ENCODE data around the gene FKTN. TPM values are rescaled to one million over a fixed set of nuclear protein-coding genes. Genes with fewer than 3 reads are reported as not detected.

FKTN gene
- total and polyA plus RNA-seq, 9 of the 15 experiments (the other 6 are each of a cell fraction or from before 2014, with no cell fraction given) = 5.4 to 16.3 (median 10.4) TPM

DNA sequence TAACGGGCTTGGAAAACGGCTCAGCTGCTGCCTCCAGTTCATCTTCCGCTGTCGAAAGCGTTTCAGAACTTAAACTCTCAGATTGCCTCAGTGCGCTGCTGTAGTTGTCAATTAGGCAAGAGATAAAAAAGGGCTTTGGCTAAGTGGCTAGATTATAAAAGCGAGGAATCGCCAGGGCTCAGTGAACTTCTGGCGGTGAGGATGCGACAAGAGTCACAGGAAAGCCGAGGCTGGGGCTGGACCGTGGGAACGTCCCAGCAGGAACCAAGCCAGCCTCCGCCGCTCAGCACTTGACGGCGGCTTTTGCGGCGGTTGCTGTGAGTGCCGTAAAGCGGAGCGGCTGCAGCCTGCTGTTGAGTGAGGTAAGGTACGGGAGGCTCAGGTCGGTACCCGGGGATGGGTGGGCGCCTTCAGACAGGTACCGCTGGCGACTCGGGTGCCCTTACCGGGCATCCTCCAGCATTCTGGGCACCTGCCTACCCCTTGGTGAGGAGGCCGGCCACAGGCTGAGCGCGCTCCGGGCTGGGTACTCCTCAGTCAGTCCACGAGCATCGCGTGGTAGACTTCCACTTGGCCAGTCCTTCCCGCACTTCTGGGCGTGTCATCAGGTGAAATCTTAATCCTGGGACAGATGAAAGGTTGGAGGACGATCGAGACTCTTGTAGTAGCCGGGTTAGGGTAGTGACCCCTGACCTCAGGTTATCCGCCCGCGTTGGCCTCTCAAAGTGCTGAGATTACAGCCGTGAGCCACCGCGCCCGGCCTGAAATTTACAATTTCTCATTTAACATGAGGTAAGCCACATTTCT lies at the start of gene FKTN (continued):
- TF ChIP-seq SAP30 (IDR thresholded peaks at IDR 0.05; ENCODE audit: borderline replicate concordance, insufficient read depth, low read depth, low read length, poor library complexity, severe bottlenecking) (peak; percentile 21), RBM39 (optimal IDR thresholded peaks at IDR 0.05; ENCODE audit: low read depth, low read length) (no peak), ZNF644 (tag; IDR thresholded peaks at IDR 0.05; ENCODE audit: low read depth) (0 out of 2 replicates have a peak, but pooled peaks have one; percentile 28), ZNF311 (CRISPR knock-in tag; IDR thresholded peaks at IDR 0.05) (no peak), ZNF239 (CRISPR knock-in tag; IDR thresholded peaks at IDR 0.05) (no peak), ZNF197 (CRISPR knock-in tag; IDR thresholded peaks at IDR 0.05; ENCODE audit: low read depth) (no peak), SIRT6 (IDR thresholded peaks at IDR 0.05; ENCODE audit: low read depth, low read length) (no peak), KDM1A (IDR thresholded peaks at IDR 0.05) (0 out of 4 replicates have a peak, but pooled peaks of 1 of the 2 experiments have one; percentile 41), ZNF232 (CRISPR knock-in tag; IDR thresholded peaks at IDR 0.05) (no peak), PRPF4 (IDR thresholded peaks at IDR 0.05; ENCODE audit: insufficient read depth, low read depth, low read length, poor library complexity, severe bottlenecking) (no peak), HSF4 (CRISPR knock-in tag; IDR thresholded peaks at IDR 0.05; ENCODE audit: borderline replicate concordance) (no peak), RBM17 (IDR thresholded peaks at IDR 0.05; ENCODE audit: borderline replicate concordance, low read depth, low read length) (no peak), TEAD4 (IDR thresholded peaks at IDR 0.05; ENCODE audit: low read length) (no peak), TEAD4 (CRISPR knock-in tag; IDR thresholded peaks at IDR 0.05; ENCODE audit: borderline replicate concordance) (no peak), XRCC4 (IDR thresholded peaks at IDR 0.05; ENCODE audit: extremely low read depth, insufficient read depth, insufficient read length) (no peak), CHCHD3 (CRISPR knock-in tag; IDR thresholded peaks at IDR 0.05) (no peak), PPARD (CRISPR knock-in tag; IDR thresholded peaks at IDR 0.05) (no peak), EP400 (IDR thresholded peaks at IDR 0.05) (peak; percentile 69)
- TF ChIP-seq, protein P1, sequence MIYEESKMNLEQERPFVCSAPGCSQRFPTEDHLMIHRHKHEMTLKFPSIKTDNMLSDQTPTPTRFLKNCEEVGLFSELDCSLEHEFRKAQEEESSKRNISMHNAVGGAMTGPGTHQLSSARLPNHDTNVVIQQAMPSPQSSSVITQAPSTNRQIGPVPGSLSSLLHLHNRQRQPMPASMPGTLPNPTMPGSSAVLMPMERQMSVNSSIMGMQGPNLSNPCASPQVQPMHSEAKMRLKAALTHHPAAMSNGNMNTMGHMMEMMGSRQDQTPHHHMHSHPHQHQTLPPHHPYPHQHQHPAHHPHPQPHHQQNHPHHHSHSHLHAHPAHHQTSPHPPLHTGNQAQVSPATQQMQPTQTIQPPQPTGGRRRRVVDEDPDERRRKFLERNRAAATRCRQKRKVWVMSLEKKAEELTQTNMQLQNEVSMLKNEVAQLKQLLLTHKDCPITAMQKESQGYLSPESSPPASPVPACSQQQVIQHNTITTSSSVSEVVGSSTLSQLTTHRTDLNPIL (CRISPR knock-in tag; IDR thresholded peaks at IDR 0.05) = no peak
- TF ChIP-seq, protein P2, sequence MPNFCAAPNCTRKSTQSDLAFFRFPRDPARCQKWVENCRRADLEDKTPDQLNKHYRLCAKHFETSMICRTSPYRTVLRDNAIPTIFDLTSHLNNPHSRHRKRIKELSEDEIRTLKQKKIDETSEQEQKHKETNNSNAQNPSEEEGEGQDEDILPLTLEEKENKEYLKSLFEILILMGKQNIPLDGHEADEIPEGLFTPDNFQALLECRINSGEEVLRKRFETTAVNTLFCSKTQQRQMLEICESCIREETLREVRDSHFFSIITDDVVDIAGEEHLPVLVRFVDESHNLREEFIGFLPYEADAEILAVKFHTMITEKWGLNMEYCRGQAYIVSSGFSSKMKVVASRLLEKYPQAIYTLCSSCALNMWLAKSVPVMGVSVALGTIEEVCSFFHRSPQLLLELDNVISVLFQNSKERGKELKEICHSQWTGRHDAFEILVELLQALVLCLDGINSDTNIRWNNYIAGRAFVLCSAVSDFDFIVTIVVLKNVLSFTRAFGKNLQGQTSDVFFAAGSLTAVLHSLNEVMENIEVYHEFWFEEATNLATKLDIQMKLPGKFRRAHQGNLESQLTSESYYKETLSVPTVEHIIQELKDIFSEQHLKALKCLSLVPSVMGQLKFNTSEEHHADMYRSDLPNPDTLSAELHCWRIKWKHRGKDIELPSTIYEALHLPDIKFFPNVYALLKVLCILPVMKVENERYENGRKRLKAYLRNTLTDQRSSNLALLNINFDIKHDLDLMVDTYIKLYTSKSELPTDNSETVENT (CRISPR knock-in tag; IDR thresholded peaks at IDR 0.05) = no peak
- TF ChIP-seq, protein P3, sequence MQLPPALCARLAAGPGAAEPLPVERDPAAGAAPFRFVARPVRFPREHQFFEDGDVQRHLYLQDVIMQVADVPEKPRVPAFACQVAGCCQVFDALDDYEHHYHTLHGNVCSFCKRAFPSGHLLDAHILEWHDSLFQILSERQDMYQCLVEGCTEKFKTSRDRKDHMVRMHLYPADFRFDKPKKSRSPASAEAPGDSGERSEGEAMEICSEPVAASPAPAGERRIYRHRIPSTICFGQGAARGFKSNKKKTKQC (CRISPR knock-in tag; IDR thresholded peaks at IDR 0.05) = no peak
- TF ChIP-seq, protein P4, sequence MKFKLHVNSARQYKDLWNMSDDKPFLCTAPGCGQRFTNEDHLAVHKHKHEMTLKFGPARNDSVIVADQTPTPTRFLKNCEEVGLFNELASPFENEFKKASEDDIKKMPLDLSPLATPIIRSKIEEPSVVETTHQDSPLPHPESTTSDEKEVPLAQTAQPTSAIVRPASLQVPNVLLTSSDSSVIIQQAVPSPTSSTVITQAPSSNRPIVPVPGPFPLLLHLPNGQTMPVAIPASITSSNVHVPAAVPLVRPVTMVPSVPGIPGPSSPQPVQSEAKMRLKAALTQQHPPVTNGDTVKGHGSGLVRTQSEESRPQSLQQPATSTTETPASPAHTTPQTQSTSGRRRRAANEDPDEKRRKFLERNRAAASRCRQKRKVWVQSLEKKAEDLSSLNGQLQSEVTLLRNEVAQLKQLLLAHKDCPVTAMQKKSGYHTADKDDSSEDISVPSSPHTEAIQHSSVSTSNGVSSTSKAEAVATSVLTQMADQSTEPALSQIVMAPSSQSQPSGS (CRISPR knock-in tag; IDR thresholded peaks at IDR 0.05) = no peak
